ENCODE data around the gene POU6F2.

Gene POU6F2

DNA sequence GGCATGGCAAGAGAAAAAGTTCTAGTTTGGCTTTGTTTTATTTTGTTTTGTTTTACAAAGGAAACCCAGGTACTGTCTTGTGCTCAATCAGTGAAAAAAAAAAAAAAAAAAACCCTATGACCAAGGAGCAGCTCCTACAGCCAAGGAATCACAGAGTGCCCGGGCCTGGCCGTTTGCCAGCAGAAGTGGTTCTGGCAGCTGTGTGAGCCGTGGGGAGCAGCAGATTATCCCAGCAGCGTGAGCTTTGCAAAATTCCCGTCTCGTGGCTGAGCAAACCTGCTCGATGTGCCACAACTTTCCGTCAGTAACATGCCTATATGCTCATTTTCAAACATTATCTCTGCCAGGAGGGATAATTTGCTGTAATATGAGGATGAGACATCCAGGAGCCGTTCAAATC, 293.7 kb downstream of the POU6F2 start:
- in situ Hi-C loops (cut with HindIII; ENCODE audit: low pct_unique_long_range_greater_than_20kb, low sequenced_read_pairs): no loop called here
- DNase-seq (ENCODE audit: low read depth in 1 of 2, low spot score in 1 of 2): peak in 1 of 2 experiments; percentile 61

DNA sequence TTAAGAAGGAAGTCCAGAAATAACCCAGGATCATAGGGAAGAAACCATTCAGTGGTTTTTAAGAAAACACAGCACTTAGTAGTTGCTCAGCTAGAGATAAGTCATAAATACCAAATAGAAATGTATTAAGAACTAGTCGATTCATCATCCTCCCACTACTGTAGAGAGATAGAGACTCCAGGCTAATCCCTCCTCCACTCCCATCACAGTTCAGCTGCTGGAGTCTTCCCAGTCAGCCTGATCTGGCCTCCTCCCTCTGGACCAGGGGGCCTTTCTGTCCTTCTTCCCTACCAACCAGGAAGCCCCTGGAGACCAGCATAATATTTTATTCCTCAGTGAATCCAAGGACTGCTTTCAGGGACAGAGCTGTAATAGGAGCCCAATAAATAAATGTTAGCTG, 294.4 kb downstream of the POU6F2 start:
- no peak for TF ChIP-seq JUND (IDR thresholded peaks at IDR 0.05; ENCODE audit: low read depth)
- in situ Hi-C loops (cut with HindIII; ENCODE audit: low pct_unique_long_range_greater_than_20kb, low sequenced_read_pairs): no loop called here
- DNase-seq (ENCODE audit: low read depth in 1 of 2, low spot score in 1 of 2): no peak

More for the DNA sequence above, 293.7 kb downstream of the POU6F2 start:
- TF ChIP-seq JUND (IDR thresholded peaks at IDR 0.05; ENCODE audit: low read depth): no peak

DNA sequence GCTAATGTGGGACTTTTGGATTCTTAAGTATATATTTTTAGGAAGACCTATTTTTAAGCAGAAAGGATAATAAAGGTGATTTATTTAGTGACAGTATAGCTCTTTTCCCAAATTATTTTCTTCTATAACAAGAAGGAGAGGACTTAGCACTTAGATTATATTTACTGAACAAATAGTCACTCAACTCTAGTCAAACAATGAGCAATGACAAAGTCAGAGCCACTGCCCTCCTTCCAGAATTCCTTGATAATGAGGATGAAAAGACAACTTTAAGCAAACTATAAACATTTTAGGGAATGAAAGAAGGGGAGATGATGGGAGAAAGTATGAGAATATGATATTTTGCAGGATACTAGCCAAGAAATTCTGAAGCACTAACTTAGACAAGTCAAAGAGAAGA, 295.0 kb downstream of the POU6F2 start:
- in situ Hi-C loops (cut with HindIII; ENCODE audit: low pct_unique_long_range_greater_than_20kb, low sequenced_read_pairs): no loop called here
- TF ChIP-seq JUND (IDR thresholded peaks at IDR 0.05; ENCODE audit: low read depth): no peak

DNA sequence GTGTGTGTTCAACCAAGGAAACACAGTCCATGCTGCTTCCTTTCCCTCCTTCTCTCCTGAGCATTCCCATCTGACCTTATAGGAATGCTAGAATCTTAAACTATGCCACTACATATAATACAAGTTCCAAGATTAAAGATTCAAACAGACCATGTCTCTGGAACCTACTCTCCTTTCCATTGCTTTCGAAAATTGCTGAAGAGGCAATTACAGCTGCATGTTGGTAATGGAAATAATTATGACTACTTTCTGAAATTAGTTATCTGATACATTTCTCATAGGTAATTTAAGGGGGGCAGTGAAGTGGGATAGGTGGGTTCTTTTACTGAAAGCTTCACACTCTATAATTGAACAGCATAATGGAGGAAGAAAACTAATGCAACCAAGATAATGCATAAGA, 302.6 kb downstream of the POU6F2 start:
- DNase-seq (ENCODE audit: low read depth in 1 of 2, low spot score in 1 of 2): no peak
- in situ Hi-C loops (cut with HindIII; ENCODE audit: low pct_unique_long_range_greater_than_20kb, low sequenced_read_pairs): no loop called here
- no peak for TF ChIP-seq JUND (IDR thresholded peaks at IDR 0.05; ENCODE audit: low read depth)

More for the DNA sequence above, 295.0 kb downstream of the POU6F2 start:
- DNase-seq (ENCODE audit: low read depth in 1 of 2, low spot score in 1 of 2): peak in 1 of 2 experiments; percentile 20

DNA sequence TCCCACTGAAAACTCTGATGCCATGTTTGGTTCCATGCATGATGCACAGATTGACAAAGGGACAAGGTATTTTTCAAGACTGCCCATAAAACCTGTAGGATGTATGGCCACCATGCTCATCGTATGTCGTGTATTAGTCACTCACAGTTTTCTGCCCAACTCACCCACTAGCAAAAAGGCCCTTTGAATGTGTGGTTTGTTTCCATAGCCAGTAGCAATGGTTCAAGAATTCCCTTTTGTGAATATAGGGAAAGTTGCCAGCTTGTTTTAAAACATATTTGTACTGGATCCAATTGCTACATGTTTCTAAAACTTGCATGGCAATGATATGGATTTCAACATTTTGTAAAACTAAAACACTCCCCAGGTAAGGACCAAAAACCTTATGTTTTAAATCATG, 307.5 kb downstream of the POU6F2 start:
- no peak for DNase-seq (ENCODE audit: low read depth in 1 of 2, low spot score in 1 of 2)
- in situ Hi-C loops (cut with HindIII; ENCODE audit: low pct_unique_long_range_greater_than_20kb, low sequenced_read_pairs): no loop called here
- TF ChIP-seq JUND (IDR thresholded peaks at IDR 0.05; ENCODE audit: low read depth): no peak

DNA sequence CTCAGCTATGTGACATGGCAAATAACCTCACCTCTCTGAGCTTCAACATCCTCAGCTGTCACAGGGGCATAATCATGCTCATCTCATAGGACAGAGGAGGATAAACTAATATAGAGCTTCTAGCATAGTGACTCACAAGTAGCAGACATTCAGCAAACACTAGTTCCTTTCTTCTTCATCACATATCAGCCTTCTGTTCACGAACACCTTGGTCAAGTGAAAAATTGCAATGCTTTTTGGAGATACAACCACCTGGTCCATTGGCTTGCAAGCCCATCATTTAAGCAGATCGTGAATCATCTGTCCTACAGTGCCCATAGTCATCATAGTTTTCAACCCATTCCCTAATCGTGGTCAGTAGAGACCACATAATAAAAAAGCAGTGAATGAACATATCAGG, 310.6 kb downstream of the POU6F2 start:
- in situ Hi-C loops (cut with HindIII; ENCODE audit: low pct_unique_long_range_greater_than_20kb, low sequenced_read_pairs): no loop called here
- TF ChIP-seq JUND (IDR thresholded peaks at IDR 0.05; ENCODE audit: low read depth): no peak
- DNase-seq (ENCODE audit: low read depth in 1 of 2, low spot score in 1 of 2): no peak

DNA sequence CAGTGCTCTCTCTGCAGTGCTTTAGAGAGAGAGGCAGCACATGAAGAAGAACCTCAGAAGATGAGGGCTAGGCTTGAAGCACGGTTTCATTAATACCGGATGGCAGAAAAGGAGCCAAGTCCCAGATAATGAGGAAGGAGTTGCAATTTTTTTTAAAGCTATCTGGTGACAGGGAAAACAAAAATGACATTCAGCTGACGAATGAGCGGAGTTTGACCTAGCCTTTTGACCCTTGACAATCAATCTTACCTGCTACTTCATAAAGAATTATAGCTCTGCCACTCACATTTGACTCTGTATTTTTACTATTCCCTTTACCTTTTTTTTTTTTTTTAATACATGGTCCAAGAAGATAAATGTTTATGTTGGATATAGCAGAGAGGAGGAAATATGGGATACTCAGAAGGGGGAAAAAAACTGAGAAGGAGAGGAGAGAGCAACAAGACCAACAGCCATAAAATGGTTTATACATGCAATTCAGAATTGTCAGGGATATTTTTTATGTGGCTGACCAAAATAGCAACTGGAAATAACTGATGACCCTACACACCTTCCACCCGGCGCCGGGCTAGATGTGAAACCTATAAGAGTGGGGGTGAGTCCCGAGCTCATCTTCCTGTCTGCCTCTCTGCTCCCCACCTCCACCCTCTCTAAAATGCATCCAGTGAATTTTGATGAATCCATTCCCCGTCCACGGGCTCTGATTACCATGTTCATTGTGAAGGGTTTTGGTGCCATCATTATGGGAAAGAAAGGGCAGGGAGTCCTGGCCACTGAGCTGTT, 314.1 kb downstream of the POU6F2 start:
- in situ Hi-C loops (cut with HindIII; ENCODE audit: low pct_unique_long_range_greater_than_20kb, low sequenced_read_pairs): no loop called here
- no peak for DNase-seq (ENCODE audit: low read depth in 1 of 2, low spot score in 1 of 2)
- no peak for TF ChIP-seq JUND (IDR thresholded peaks at IDR 0.05; ENCODE audit: low read depth)

DNA sequence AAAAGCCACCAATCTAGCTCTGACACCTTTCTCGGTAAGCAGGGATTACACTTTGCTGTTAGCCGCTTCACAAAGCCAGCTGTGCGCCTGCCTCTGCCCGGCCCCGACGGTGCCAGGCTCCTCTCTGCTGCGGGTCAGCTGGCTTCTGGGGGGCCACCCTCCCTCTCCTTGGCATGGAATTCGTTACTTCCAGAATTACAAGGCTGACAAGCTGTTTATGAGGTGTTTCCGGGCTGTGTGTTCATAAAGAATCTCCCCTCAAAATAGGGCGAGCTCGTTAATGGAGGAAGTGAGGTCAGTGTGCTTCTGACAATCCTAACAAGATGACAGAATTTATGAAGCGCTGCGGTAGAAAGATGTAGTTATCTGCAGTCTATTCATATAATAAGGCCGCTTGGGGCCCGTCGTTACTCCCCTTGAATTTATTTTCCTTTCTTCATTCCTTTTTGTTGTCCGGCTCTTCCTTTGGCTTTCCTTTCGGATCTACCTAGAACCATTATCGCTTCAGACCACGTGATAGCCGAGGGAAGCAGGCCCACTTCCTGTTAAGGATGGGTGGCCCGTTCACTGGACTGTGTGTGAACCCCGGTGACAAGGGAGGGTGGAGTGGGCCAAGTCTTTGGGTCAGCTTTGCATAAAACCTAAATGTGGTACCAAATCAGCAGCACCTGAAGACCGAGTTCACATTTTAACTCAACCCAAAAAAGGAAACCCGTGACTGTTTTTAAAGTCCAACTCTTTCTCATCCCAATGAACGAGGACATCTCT, 315.5 kb downstream of the POU6F2 start:
- TF ChIP-seq JUND (IDR thresholded peaks at IDR 0.05; ENCODE audit: low read depth): no peak
- no peak for DNase-seq (ENCODE audit: low read depth in 1 of 2, low spot score in 1 of 2)
- in situ Hi-C loops (cut with HindIII; ENCODE audit: low pct_unique_long_range_greater_than_20kb, low sequenced_read_pairs): no loop called here

DNA sequence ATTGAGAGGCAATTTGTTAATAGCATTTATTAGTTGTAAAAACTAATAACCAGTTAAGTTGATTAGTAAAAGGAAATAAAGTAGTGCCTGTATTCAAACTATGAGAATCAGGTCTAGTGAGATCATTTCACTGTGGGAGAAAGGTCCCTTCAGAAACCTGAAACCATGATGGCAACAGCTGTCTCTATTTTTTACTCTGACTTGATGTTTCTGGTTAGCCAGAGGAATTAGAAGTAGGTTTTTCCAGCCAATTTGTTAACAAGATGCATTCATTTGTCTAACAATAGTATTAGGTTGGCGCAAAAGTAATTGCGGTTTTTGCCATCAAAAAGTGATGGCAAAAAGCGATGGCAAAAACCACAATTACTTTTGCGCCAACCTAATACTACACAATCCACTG, 316.3 kb downstream of the POU6F2 start:
- in situ Hi-C loops (cut with HindIII; ENCODE audit: low pct_unique_long_range_greater_than_20kb, low sequenced_read_pairs): no loop called here
- no peak for TF ChIP-seq JUND (IDR thresholded peaks at IDR 0.05; ENCODE audit: low read depth)
- no peak for DNase-seq (ENCODE audit: low read depth in 1 of 2, low spot score in 1 of 2)

DNA sequence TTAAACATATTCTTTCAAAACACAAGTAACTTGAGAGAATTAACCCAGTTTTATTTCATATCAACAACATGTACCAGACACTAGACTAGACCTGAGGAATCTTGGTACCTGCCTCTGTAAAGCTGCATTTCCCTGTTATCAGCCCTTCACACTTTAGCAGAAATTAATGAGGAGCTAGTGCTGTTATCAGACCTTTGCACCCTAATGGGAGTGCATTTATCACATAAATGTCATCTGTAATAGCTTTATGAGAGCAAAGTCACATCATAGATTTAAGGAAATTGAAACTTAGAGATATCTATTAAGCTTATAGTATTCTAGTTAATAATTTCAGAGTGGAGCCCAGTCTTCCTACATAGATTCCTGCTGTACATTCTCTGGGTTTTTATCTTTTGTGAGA, 318.1 kb downstream of the POU6F2 start:
- TF ChIP-seq JUND (IDR thresholded peaks at IDR 0.05; ENCODE audit: low read depth): no peak
- in situ Hi-C loops (cut with HindIII; ENCODE audit: low pct_unique_long_range_greater_than_20kb, low sequenced_read_pairs): no loop called here
- DNase-seq (ENCODE audit: low read depth in 1 of 2, low spot score in 1 of 2): no peak

DNA sequence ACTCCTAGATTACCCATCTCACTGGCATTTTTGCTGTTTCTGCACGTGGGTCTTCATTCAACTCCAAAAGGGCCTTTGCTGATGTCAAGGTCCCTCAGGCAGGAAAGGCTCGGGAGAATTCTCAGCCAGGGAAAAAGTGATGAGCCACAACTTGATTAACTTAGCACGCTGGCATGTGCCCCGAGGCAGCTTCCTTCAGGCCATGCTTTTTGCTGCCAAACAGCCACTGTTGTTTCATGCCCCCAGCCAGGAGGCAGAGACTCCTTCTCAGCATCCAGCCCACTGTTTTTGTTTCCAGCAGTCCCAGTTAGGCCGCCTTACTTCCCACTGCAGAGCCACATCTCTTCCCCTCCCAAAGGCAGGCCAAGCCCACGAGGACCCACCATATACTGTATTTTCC, 322.0 kb downstream of the POU6F2 start:
- in situ Hi-C loops (cut with HindIII; ENCODE audit: low pct_unique_long_range_greater_than_20kb, low sequenced_read_pairs): no loop called here

DNA sequence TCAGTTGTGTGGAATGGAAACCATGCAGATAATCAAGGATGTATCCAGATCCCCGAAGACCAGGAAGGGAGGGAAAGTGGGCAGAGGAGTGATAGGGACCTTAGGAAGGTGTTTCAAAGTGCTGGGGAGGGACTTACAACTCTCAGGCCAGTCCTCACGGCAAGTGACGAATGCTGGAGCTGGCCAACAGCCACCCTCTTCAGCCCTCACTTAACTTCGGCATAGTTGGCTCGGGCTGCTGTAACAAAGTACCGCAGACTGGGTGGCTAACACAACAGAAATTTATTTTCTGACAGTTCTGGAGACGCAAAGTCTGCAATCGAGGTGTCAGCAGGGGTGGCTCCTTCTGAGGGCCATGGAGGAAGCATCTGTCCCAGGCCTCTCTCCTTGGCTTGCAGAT, 322.6 kb downstream of the POU6F2 start:
- no peak for DNase-seq (ENCODE audit: low read depth in 1 of 2, low spot score in 1 of 2)
- TF ChIP-seq JUND (IDR thresholded peaks at IDR 0.05; ENCODE audit: low read depth): no peak
- in situ Hi-C loops (cut with HindIII; ENCODE audit: low pct_unique_long_range_greater_than_20kb, low sequenced_read_pairs): no loop called here

More for the DNA sequence above, 322.0 kb downstream of the POU6F2 start:
- no peak for DNase-seq (ENCODE audit: low read depth in 1 of 2, low spot score in 1 of 2)
- no peak for TF ChIP-seq JUND (IDR thresholded peaks at IDR 0.05; ENCODE audit: low read depth)

DNA sequence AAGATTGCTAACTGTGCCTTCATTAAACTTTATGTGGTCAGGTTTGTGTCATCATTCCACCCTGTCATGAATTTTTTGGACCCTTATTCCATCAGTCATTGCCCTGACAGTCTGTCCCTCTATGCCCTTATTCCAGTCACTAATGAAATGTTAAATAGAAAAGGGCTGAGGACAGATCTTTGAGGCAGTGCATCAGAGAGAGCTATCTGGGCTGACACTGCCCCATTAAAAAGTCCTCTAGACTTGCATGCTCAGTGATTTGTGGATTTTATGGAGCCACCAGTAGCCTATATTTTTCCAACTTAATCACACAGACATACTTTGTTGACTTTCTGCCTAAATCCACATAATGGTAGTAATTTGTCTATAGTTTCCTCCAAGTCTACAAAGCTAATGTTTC, 323.8 kb downstream of the POU6F2 start:
- DNase-seq (ENCODE audit: low read depth in 1 of 2, low spot score in 1 of 2): no peak
- in situ Hi-C loops (cut with HindIII; ENCODE audit: low pct_unique_long_range_greater_than_20kb, low sequenced_read_pairs): no loop called here
- no peak for TF ChIP-seq JUND (IDR thresholded peaks at IDR 0.05; ENCODE audit: low read depth)

Data from T47D (cell line).